SW 1271 (cell line): ENCODE results near the gene CENPQ.
A peak's percentile ranks its signal among the peaks of the same experiment; 100 is the strongest.

Experiments
- DNase-seq, 2 experiments: peaks; one replicate each; lab custom pipeline; 2025; lab: John Stamatoyannopoulos, UW

Gene CENPQ

DNA sequence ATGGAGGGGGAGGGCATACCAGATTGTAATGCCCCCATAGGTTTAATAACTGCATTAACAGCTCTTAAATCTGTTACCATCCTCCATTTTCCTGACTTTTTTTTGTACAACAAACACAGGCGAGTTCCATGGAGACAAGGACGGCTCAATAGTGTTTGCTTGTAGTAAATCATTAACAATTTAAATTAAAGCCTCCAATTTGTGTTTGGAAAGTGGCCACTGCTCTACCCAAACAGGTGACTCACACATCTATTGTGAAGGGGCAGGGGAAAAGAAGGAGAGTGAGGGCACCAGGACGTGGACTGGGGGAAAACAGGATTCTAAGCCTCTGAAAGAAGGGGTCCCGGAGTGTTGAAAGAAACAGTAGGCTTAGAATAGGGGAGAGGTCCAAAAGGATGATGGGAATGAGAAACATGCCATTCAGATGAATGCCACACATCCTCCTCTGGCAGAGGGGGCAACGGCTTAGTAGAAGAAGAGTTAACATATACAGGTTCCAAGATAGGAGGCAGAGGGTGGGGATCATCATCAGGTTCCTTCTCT is 43.5 kb downstream of the CENPQ start:
- DNase-seq = no peak

DNA sequence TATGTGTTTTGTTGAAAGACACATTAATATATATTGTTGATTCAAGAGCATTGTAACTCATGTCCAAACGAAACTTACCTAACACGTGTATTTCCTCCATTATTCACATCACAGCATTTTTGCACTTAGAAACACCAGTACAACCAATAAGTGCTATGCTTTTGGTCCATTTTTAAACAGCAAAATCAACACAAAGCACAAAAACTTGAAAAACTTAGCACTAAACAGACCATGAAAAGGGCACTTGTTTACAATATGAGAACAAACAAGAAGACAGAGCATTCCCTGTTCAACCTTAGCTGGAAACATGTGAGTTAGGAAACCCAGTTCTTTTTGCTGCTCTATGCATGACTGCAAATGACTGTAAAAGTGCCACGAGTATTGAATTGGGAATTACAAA is 46.2 kb downstream of the CENPQ start:
- no peak for DNase-seq

DNA sequence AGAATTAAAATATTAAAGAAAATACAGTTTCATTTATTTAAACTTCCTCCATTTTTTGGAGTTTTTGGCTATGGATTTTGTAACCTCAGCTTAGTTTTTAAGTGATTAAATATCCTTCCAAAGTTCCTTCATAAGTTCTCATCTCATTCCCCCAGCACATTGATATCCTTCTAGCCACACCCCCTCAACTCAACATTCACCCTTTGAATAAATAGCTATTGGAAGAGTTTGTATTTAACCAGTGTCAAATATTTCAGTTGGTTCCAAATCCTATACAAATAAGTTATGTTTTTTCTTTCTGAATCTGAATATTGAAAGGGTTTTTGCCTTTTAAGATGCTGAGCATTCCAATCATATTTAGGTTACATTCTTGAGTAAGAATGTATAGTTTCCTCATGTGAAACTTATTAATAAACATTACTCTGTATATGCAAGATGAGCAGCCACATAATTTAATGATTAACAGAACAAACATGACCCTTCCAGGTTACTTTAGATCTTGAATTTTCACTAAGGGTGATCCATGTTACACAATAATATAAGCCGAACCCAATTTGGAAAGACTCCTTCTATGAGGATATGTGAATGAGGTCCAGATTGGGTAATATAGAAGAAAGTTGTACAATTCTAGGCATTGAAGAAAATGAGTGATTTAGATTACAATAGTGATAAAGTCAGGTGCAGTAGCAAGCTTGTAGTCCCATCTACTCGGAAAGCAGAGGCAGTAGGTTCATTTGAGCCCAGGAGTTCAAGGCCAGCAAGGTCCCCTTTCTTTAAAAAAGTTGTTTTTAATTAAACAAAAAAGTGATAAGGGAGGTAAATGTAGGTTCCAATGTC is 50.2 kb downstream of the CENPQ start:
- no peak for DNase-seq

DNA sequence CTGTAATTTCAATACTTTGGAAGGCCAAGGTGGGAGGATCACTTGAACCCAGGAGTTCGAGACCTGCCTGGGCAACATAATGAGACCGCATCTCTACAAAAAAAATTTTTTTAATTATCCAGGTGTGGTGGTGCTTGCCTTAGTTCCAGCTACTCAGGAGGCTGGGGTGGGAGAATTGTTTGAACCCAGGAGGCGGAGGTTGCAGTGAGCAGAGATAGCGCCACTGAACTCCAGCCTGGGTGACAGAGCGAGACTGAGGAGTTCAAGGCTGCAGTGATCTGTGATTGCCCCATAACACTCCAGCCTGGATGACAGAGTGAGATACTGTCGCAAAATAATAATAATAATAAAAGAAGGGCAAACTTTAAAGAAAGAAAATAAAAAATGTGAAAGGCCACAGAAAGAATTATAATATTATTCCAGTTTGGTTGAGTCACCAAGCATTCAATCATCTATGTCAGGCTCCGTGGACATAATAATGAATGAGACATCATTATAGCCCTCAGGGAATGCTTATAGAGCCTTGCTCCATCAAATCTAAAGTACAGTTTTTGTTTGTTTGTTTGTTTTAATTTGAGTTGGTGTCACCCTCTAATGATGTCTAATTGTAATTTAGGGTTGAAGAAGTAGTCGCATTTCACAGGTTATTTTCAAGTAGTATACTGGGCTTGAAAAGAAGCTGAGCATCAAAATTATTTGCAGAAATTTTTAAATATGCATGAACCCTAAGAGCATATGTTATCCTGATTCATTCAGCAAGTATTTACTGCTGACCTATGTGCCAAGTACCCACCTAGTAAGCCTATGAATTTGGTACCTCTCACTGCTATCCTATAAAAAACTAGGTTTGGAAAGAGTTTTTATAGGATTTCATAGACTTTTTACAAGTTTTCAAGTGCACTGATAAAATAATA is 51.7 kb downstream of the CENPQ start:
- DNase-seq = no peak

DNA sequence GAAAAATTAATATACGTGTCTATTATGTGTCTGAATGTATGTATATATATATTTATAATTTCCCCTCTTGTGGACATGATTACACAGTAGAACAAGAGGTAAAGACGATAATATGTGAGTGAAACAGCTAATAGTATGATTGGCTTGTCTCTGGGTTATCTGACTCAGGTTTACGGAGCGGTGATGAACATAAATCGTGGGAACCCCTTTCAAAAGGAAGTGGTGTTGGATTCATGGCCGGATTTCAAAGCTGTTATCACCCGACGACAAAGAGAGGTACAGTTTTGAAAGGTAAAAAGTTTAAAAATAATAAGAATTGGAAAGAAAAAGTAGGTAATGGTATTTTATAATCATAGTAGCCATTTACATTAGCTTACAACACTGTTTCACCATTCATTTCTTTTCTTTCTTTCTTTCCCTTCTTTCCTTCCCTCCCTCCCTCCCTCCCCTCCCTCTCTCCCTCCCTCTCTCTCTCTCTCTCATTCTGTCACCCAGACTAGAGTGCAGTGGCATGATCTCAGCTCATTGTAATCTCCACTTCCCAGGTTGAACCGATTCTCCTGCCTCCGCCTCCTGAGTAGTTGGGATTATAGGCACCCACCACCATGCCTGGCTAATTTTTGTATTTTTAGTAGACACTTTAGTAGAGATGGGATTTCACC is 52.4 kb downstream of the CENPQ start:
- DNase-seq = no peak

DNA sequence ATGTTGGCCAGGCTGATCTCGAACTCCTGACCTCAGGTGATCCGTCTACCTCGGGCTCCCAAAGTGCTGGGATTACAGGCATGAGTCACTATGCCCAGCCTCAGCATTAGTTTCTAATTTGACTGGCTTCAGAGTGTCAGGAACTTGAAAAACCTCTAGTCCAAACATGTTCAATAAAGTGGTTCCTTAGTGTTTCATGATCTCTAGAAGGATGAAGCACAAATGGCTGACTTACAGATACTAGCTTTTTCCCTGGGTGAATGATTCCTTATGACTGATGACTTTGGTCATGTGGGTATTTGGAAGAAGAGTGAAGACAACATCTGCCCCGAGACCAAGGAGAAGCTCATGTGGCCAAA is 53.0 kb downstream of the CENPQ start:
- DNase-seq = no peak

DNA sequence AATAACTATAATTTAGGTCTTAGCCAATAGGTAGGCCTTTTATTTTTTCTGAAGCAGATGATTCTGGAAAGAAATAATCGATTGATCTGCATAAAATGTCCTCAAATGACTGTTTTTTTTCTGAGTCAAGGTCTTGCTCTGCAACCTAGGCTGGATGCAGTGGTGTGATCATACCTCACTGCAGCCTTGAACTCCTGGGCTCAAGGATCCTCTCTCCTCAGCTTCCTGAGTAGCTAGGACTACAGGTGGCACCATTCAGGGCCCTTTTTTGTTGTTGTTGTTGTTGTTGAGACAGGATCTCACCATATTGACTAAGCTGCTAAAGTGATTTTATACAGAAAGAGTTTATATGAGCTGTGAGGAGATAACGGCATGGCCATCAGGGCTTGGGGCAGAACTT is 54.7 kb downstream of the CENPQ start:
- no peak for DNase-seq

DNA sequence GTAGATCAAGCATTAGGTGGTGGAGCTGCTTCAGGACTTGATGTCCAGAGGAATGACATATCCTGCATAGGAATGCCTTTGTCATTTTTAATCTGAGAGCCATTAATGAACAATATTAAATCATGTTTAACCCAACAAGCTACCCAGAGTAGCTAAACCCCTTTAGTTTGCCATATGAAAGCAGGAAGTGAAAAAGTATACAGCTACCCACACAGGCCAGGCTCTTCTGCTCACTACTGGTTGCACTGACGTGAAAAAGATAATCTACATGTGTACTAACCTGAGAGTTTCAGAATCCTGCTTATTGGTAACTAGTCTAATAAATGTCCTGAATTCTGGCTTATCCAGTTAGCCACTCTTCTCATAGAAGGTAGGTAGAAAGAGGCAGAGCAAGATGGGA is 56.5 kb downstream of the CENPQ start:
- DNase-seq = no peak

DNA sequence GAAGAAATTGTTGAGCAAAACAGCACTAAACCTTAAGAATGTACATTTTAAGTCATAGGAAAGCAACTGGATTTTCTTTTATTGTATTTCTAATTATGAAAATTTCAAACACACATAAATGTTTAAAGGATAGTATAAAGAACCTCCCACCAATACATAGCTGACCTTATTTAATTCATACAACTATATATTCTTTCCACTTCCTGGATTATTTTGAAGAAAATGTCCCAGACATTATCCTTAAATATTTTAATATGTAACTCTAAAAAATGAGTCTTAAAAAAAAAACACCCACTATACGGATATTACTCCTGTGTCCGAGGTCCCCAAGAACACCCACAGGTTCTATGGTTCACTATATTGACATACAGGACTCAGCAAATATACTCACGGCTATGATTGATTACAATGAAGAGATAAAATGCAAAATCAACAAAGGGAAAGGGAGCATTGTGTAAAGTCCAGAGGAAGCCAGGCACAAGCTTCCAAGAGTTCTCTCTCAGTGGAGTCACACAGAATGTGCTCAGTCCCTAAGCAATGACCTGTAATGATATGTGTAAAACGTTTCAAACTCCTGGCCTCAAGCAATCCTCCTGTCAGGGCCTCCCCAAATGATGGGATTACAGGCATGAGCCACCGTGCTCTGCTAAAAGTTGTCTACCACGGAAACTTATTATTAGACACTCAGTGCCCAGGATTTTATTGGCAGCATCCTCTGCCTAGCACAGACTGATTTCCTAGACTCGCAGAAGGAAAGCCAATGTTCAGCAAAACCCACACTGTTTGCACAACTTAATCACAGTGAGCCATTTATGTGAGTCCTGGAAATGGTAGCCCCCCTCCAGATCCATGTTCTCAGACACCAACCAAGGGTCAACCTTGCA is 59.8 kb downstream of the CENPQ start:
- no peak for DNase-seq

DNA sequence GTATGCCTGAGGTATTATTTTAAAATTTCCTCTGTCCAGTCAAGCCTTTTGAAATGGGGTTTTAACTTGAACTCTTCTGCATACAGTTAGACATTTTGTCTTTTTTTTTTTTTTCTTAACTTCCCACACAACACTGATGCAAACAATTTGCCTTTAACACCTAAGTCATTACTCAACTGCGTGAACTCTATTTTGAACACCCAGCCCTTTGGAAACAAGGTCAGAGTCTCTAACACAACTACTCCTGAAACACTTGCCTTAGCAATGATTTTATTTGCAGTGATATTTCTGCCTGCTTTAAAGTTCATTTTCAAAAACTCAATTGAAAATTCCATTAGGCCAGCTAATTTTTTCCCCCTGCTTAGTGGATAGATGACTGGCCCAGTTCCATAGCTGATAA is 60.7 kb downstream of the CENPQ start:
- DNase-seq = no peak

DNA sequence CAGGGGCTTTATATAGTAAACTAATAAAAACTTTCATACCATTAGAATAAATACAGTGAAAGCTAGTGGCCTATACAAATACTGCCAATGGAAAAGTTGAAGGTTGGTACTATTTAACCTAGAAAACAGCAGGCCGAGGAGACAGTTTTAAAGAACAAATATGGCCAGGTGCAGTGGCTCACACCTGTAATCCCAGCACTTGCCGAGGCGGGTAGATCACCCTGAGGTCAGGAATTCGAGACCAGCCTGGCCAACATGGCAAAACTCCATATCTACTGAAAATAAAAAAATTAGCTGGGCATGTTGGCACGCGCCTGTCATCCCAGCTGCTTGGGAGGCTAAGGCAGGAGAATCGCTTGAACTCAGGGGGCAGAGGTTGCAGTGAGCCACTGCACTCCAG is 61.4 kb downstream of the CENPQ start:
- no peak for DNase-seq

DNA sequence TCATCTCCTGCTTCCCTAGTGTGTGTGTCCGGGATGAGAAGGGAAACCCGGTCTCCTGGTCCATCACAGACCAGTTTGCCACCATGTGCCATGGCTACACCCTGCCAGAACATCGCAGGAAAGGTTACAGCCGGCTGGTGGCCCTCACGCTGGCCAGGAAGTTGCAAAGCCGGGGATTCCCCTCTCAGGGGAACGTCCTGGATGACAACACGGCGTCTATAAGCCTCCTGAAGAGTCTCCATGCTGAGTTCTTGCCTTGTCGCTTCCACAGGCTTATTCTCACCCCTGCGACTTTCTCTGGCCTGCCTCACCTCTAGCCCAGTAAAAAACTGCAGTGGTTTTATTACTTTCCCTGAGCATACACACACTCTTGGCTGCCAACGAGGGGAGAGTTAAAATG is 63.4 kb downstream of the CENPQ start:
- no peak for DNase-seq

DNA sequence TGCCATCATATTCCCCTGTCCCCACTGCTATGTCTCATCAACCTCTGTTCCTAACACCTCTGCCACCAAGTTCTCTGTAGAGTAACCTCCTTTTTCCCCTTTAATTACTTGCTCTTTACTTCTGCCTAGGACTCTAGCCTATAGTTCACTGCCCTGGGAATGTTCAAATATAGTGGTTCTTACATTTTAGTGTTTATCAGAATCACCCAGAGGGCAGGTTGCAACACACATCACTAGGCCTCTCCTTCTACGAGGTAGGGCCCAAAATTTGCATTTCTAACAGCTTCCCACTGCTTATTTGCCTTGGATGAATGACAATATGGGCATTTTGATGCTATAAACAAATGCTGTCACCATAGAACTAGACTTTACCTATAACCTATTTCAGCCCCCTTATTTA is 64.2 kb downstream of the CENPQ start:
- no peak for DNase-seq

DNA sequence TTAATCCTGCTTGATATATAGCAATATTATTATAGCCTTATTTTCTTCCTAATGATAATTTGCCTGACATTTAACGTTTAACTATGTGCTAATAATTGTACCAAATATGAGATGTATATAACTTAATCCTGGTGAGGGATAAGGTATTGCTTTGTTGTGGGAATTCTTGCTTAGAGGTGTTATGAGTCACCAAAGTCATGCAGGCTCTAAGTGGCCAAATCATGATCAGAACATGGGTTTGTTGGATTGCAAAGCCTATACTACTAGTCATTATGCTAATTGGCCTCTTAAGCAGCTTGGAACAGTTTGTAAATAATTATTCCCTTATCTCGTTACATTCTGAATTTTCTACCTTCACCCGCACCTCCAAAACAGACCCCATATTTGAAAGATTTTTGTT is 65.4 kb downstream of the CENPQ start:
- DNase-seq = no peak

DNA sequence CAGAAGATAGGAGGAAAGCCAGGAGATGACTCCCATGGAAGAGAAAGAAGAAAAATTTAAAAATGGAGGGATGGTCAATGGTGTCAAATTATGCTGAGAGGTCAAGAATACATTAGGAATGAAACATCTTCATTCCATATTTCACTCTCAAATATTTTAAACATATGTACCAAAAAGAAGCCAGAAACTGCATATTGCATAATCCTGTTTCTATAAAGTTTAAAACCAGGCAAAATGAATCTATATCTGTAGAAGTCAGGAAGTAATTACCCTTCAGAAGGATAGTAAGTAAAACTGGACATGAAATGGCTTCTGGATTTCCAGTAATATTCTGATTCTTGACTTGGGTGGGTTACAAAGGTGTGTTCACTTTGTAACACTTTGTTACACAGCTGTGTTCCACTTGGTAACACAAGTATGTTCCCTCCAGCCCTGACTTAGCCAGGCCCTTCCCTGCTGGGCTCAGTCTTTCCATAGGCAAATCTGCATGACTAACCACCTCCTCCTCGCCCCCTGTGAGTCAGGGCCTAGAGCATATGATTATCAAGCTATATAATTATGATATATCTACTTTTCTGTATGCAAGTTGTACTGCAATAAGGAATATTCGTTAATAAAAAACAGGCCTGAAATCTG is 67.1 kb downstream of the CENPQ start:
- no peak for DNase-seq

DNA sequence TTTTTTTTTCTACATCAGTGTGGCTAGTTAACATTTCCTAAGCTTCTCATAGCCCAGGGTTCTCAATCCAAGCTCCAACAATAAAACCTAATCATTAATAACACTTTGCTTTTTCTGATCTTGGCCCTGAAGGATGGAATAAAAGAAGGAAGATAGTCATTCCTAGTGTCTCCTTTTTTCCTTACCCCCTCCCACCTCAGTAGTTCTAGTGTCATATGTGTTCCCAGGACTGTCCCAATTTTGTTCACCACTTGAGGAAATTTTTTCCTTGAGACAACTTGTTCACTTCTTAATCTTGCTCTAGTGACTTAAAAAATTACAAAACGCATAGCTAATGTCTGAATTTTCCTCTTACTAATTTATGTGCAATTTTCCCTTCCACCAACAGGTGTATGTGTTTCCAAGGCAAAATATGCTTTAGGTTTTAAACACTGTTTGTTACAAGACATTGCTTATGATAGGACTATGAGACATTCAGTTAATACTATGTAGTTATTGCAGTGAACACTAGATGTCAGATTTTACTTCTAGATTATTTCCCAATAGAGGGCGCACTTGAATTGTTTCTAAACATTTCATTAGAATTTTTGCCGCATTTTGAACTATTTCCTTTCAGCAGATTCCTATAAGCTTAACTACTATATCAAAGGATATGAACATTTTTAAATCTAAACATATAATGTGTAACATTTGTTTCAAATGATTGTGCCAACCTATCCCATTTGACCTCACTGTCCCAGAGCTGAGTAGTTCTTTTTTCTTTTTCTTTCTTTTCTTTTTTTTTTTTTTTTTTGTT is 68.8 kb downstream of the CENPQ start:
- DNase-seq = peak; percentile 50 to 94

DNA sequence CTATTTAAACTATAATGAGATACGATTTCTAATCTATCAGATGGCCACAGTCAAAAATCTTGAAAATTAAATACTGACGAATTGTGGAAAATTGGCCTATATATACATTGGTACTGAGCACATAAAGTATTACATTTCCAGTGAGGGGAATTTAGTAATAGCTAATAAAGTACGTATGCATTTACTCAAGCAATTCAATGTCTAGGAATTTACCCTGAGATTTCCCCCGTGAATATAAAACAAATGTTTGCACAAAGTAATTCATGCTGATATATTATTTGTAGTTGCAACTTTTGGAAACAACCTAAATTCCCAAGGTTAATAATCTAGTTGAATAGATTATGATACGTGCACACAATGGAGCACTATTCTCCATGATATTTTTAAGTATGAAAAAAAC is 72.6 kb downstream of the CENPQ start:
- DNase-seq = no peak

DNA sequence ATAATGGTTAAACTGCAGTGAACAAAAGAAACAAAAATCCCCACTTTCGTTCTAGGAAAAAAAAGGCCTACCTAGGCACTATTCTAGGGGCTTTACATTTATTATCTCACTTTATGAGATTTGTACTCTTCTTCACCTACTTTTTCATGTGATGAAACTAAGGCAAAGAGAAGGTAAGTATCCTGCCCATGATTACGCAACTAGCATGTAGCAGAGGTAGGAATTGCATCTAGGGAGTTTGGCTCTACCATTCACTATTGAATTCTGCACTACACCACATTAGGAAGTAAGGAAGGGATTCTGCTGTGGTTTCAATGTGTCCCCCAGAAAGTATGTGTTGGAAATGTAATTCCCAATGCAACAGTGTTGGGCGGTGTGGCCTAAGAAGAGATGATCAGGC is 75.9 kb downstream of the CENPQ start:
- DNase-seq = no peak

DNA sequence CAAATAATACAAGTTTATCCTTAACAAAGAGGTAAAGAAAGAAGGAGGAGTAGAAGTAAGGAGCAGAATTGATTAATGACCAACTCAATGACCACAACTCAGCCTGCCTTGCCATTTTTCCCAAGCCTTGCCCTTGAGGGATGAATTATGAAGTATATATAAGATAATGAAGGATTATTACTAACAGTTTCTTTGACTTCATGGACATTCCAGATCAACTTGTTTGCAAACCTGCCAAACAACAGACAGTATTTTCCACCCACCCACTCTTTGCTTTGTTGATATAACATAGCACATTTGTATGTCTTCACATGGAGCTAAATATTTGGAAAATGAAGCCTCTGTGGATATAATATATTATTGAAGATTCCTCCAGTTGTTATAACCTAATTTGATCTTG is 77.4 kb downstream of the CENPQ start:
- DNase-seq = no peak

DNA sequence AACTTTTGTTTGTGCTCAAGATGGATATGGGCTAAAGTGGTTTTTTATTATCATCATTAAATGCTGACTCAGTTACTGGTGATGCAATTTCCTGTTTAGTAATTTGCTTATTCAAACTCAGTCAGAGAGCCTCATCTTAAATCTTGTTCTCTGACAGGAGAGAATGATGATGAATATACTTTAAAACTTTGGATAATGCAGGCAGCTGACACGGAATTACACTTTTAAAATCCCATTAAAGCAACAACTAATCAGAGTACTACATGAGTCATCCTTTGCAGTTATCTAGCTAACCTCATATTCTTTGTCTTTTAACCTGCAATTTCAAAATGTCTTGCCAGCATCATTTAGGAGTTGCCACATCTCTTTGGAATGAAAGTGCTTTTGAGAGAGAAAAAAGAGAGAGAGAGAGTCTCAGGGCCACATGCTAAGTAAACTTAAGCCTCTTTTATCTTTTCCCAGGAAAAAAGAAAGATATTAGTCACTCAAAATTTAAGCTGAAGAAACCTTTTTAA is 78.1 kb downstream of the CENPQ start:
- peak; percentile 22 to 88 for DNase-seq
